Mucosa of rectum (tissue), 2 donors: Measurements from ENCODE around the gene RFTN1.

ENCODE experiments used
- H3K27ac ChIP-seq, 2 donors: one replicate each; pipeline ENCODE4 v1.7.0; 2013; ENCODE audit warnings: inconsistent platforms in 2 of 2, low read depth in 2 of 2, low read length in 2 of 2
- H3K27me3 ChIP-seq, 2 donors: one replicate each; pipeline ENCODE4 v1.7.0; 2013; ENCODE audit warnings: low read length in 2 of 2; ENCODE audit not compliant: control insufficient read depth in 2 of 2, insufficient read depth in 2 of 2
- H3K36me3 ChIP-seq, 2 donors: one replicate each; pipeline ENCODE4 v1.7.0; 2013; ENCODE audit warnings: low read length in 2 of 2; ENCODE audit not compliant: control insufficient read depth in 2 of 2, insufficient read depth in 2 of 2
- H3K4me1 ChIP-seq, 2 donors: one replicate each; pipeline ENCODE4 v1.7.0; 2013; ENCODE audit warnings: low read length in 2 of 2, mild to moderate bottlenecking in 1 of 2; ENCODE audit not compliant: control insufficient read depth in 2 of 2, insufficient read depth in 2 of 2
- H3K4me3 ChIP-seq, 2 donors: one replicate each; pipeline ENCODE4 v1.7.0; 2013; ENCODE audit warnings: low read length in 2 of 2
- H3K9ac ChIP-seq, 2 donors: one replicate each; pipeline ENCODE4 v1.7.0; 2013; ENCODE audit warnings: low read length in 2 of 2, low read depth in 1 of 2, mild to moderate bottlenecking in 1 of 2
- H3K9me3 ChIP-seq, 2 donors: one replicate each; pipeline ENCODE4 v1.7.0; 2013; ENCODE audit warnings: low read length in 2 of 2; ENCODE audit not compliant: control insufficient read depth in 2 of 2
- donor health status: healthy.
- donor health status: Normal muscosa, but diverticular disease.

The RFTN1 gene

DNA sequence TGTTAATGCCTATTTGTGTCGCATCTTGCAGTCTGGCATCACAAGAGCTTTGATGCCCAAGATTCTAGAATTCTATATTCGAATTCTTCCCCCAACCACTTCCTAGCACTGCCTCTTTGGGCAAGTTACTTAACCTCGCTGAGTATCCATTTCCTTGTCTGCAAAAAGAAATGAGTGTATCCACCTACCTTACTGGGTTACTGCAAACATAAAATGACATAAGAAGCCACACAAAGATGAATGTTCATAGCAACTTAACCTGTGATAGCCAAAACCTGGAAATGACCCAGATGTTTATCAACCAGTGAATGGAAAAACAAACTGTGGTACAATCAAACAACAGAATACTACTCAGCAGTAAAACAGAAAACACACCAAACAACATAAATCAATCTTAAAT is 24.9 kb downstream of the RFTN1 start:
- Histone ChIP-seq H3K36me3 (peaks cover 0 to 3% of the 10 kb centered on the region in 2 donors), H3K27ac (no peak overlapping the region), H3K4me1 (peaks cover 0 to 3% of the 10 kb centered on the region in 2 donors)

DNA sequence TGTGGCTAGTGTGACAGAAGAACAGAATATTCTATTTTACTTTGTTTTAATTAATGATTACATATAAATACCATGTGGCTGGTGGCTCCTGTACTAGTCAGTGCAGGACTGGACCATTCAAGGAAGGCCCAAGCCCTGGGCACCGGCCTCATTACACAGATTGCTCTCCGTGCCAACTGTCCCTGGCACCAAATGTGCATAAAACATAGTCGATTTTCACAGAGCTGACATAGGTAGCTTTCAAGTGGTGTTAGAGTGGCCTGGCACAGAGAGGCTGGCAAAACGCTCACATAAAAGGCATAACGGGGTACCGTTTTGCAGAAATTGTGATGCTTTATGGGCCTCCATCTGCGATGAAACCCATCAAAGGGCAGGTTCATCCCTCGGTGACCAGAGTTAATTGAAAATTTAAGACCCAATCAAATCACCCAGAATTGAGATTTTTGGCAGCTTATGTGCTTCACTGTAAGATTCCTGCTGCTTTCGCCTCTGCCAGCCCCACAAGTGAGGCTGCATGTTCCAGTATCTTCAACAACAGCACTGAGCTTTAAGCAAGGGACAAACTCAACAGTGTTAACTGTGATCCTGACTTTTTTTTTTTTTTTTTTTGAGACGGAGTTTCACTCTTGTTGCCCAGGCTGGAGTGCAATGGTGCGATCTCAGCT is 25.9 kb downstream of the RFTN1 start:
- no peak overlapping the region for H3K27ac ChIP-seq
- H3K4me1 ChIP-seq: peaks cover 3% of the 10 kb centered on the region in 2 donors
- peaks cover 0 to 3% of the 10 kb centered on the region in 2 donors for H3K36me3 ChIP-seq
- H3K9ac ChIP-seq: no peak overlapping the region
- no peaks in the 10 kb centered on the region for H3K27me3 ChIP-seq
- no peaks in the 10 kb centered on the region for H3K9me3 ChIP-seq
- H3K4me3 ChIP-seq: no peak overlapping the region

More for the DNA sequence above, 24.9 kb downstream of the RFTN1 start:
- Histone ChIP-seq H3K4me3 (no peak overlapping the region), H3K27me3 (no peaks in the 10 kb centered on the region), H3K9me3 (no peaks in the 10 kb centered on the region), H3K9ac (no peak overlapping the region)

- Histone ChIP-seq H3K4me3 (no peak overlapping the region), H3K9ac (no peak overlapping the region), H3K4me1 (peaks cover 3 to 5% of the 10 kb centered on the region in 2 donors), H3K27me3 (no peaks in the 10 kb centered on the region), H3K9me3 (no peaks in the 10 kb centered on the region), H3K27ac (no peak overlapping the region), H3K36me3 (peaks cover 0 to under 1% of the 10 kb centered on the region in 2 donors)
Measured at GRCh38 chr3:16486951-16487480, 26.5 kb downstream of the RFTN1 start.

DNA sequence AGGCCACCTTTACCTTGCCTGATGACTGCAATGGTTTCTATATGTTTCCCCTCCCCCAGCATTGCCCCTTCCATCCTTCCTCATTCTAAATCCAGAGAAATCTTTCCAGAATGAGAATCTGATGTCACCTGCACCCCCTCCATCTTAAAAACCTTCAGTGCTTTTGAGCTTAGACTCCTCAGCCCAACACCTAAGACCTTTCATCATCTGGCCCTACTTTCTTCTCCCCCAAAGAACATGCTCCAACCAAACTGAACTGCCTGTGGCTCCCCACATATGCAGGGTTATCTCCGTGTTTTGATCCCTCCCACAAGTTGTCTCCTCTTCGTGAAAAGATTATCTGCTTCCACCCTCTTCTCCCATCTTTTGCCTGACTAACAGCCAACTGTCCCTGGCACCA is 27.3 kb downstream of the RFTN1 start:
- Histone ChIP-seq H3K27ac (no peak overlapping the region), H3K9ac (no peak overlapping the region), H3K27me3 (no peaks in the 10 kb centered on the region), H3K36me3 (no peaks in the 10 kb centered on the region), H3K4me1 (peaks cover 7 to 9% of the 10 kb centered on the region in 2 donors), H3K4me3 (no peak overlapping the region), H3K9me3 (no peaks in the 10 kb centered on the region)

DNA sequence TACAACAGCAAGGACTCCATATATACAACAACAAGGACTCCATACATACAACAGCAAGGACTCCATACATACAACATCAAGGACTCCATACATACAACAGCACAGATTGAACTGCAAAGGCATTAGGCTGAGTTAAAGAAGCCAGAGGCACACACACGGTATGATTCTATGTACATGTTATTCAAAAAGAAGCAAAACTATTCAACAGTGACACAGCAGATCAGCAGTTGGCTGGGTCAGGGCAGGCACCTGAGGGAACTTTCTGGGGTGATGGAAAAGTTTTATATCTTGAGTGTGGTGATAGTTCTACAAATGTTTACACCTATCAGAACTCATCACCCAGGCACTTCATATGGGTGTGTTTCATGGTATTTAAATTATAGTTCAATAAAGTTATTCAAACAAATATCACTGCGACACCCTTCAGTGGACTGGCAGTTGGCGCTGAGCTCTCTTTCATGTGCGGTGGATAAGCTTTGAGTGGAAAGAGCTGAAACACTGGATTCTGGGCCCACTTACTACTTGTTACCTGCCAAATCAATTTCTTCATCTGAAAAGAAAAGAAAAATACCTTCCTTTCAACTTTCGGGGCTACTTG is 28.0 kb downstream of the RFTN1 start:
- Histone ChIP-seq H3K4me3 (no peak overlapping the region), H3K27ac (no peak overlapping the region), H3K4me1 (peaks cover 9 to 11% of the 10 kb centered on the region in 2 donors), H3K36me3 (no peaks in the 10 kb centered on the region), H3K27me3 (no peaks in the 10 kb centered on the region), H3K9ac (no peak overlapping the region), H3K9me3 (no peaks in the 10 kb centered on the region)

DNA sequence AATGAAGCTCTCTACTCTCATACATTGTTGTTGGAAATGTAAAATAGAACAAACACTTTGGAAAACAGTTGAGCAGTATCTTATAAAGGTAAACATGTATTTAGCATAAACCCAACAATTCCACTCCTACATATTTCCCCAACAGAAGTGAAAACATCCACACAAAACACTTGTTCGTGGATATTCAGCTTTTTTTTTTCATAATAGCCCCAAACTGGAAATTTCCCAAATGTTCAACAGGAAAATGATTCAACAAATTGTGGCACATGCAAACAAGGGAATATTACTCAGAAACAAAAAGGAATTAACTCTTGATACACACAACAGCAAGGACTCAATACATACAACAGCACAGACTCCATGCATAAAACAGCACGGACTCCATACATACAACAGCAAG is 28.5 kb downstream of the RFTN1 start:
- Histone ChIP-seq H3K36me3 (no peaks in the 10 kb centered on the region), H3K27ac (no peak overlapping the region), H3K9me3 (no peaks in the 10 kb centered on the region), H3K4me1 (peaks cover 6 to 11% of the 10 kb centered on the region in 2 donors), H3K27me3 (no peaks in the 10 kb centered on the region), H3K4me3 (no peak overlapping the region), H3K9ac (no peak overlapping the region)

GRCh38 chr3:16484216-16484615 is 29.3 kb downstream of the RFTN1 start:
- H3K27ac ChIP-seq: peak overlapping the region in 1 of 2 donors; percentile 45
- H3K27me3 ChIP-seq: no peaks in the 10 kb centered on the region
- no peaks in the 10 kb centered on the region for H3K9me3 ChIP-seq
- no peaks in the 10 kb centered on the region for H3K36me3 ChIP-seq
- H3K4me3 ChIP-seq: no peak overlapping the region
- H3K9ac ChIP-seq: no peak overlapping the region
- H3K4me1 ChIP-seq: peaks cover 6 to 11% of the 10 kb centered on the region in 2 donors

- Histone ChIP-seq H3K4me3 (no peak overlapping the region), H3K4me1 (peaks cover 6 to 11% of the 10 kb centered on the region in 2 donors), H3K9ac (no peak overlapping the region), H3K27me3 (no peaks in the 10 kb centered on the region), H3K9me3 (no peaks in the 10 kb centered on the region), H3K36me3 (no peaks in the 10 kb centered on the region), H3K27ac (peak overlapping the region in 1 of 2 donors; percentile 24)
Measured at GRCh38 chr3:16482770-16483531, 30.5 kb downstream of the RFTN1 start.

DNA sequence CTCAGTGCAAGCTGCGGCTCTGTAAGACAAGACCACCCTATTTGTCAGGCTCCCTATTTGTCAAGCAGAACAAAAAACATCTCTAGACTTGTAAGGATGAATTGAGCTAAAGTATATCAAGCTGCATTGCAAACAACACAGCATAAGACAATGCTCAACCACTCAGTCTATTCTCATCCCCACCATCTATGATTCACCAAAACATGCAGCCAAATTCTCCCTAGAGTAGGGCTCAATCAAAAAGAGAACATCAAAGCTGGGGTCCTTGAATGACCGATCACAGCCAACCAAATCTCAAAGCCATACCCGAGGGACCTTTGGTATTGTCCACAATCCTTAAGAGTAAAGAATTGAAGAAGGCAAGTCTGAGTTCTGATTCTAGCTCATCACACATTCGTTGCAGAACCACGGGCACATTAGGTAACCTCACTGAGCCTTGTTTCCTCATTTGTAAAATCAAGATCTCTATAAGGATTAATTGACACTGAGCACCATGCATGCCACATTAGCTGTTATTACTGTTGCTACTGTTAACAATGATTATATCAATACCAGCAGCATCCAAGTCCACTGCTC is 31.2 kb downstream of the RFTN1 start:
- Histone ChIP-seq H3K4me1 (peaks cover 6 to 11% of the 10 kb centered on the region in 2 donors), H3K9me3 (no peaks in the 10 kb centered on the region), H3K36me3 (no peaks in the 10 kb centered on the region), H3K27ac (peak overlapping the region; percentile 12 to 24), H3K27me3 (no peaks in the 10 kb centered on the region), H3K9ac (no peak overlapping the region), H3K4me3 (no peak overlapping the region)

DNA sequence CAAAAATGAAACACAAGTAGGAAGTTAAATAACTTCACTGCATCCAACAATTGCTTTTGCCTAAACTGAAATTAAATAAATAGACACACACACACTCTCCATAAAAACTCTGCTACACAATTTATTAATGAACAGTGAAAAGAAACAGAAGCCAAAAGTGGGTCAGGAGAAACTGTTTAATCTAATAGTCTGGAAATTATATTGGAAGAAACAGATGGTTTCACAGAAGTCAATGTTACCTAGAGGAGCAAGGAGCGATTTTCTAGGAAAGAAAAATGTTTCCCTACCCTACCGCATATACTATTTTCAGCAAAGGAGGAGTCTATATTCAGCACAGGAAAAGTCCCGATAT is 32.0 kb downstream of the RFTN1 start:
- no peaks in the 10 kb centered on the region for H3K36me3 ChIP-seq

More for the DNA sequence above, 32.0 kb downstream of the RFTN1 start:
- no peaks in the 10 kb centered on the region for H3K9me3 ChIP-seq
- no peak overlapping the region for H3K9ac ChIP-seq
- peaks cover 6 to 11% of the 10 kb centered on the region in 2 donors for H3K4me1 ChIP-seq
- H3K4me3 ChIP-seq: peak overlapping the region in 1 of 2 donors; percentile 47
- H3K27ac ChIP-seq: peak overlapping the region in 1 of 2 donors; percentile 24
- no peaks in the 10 kb centered on the region for H3K27me3 ChIP-seq
